ENCODE results near the gene ARAP3. TPM values are rescaled to one million over a fixed set of nuclear protein-coding genes. Genes with fewer than 3 reads are reported as not detected.

The ARAP3 gene
- total RNA-seq, 1 experiment from 2014 or later, result 19.8 TPM

DNA sequence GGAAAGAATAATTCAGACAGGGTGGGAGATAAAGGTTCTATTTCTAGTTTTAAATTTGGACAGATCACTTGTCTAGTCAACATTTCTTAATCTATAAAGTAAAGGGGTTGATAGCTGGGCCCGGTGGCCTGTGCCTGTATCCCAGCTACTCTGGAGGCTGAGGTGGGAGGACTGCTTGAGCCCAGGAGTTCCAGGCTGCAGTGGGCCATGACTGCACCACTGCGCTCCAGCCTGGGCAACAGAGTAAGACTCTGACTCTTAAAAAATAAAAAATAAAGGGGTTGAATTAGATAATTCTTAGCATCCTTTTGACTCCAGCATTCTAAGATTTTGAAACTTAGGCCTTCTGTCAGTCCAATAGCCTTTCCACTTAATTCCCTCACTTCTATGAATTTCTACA is 74.0 kb downstream of the ARAP3 start:
- Mint-ChIP-seq H3K27ac (ENCODE audit: low read depth, unreplicated experiment) (peak overlapping the region; percentile 53), H3K27me3 (ENCODE audit: insufficient read depth, unreplicated experiment) (no peaks in the 10 kb centered on the region), H3K9me3 (ENCODE audit: unreplicated experiment) (no peaks in the 10 kb centered on the region), H3K4me3 (ENCODE audit: unreplicated experiment) (no peak overlapping the region), H3K4me1 (ENCODE audit: insufficient read depth, unreplicated experiment) (peaks cover 53% of the 10 kb centered on the region), H3K36me3 (ENCODE audit: insufficient read depth, unreplicated experiment) (peaks cover 32% of the 10 kb centered on the region)
- no TSS peak for BruUV-seq (replicated peaks)
- POLR2A ChIA-PET, result interaction anchor here (0.5 to 14.7 kb wide), 5 partner anchors 8 to 50 kb away, joined by 3 to 385 read pairs (median 15); partner anchors contain the start of genes DIAPH1, HDAC3 and RELL2
- intact Hi-C loops (cut with micrococcal nuclease), result loop anchor here (10.0 kb wide), 1 partner anchor 633 kb away; no protein-coding TSS in a partner anchor
- CTCF ChIA-PET, result interaction anchor here (0.7 to 4.6 kb wide), 9 partner anchors 9 to 352 kb away, joined by 3 to 42 read pairs (median 6); partner anchors contain the start of gene DIAPH1
- TF ChIP-seq, protein P1, sequence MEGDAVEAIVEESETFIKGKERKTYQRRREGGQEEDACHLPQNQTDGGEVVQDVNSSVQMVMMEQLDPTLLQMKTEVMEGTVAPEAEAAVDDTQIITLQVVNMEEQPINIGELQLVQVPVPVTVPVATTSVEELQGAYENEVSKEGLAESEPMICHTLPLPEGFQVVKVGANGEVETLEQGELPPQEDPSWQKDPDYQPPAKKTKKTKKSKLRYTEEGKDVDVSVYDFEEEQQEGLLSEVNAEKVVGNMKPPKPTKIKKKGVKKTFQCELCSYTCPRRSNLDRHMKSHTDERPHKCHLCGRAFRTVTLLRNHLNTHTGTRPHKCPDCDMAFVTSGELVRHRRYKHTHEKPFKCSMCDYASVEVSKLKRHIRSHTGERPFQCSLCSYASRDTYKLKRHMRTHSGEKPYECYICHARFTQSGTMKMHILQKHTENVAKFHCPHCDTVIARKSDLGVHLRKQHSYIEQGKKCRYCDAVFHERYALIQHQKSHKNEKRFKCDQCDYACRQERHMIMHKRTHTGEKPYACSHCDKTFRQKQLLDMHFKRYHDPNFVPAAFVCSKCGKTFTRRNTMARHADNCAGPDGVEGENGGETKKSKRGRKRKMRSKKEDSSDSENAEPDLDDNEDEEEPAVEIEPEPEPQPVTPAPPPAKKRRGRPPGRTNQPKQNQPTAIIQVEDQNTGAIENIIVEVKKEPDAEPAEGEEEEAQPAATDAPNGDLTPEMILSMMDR (IDR thresholded peaks at IDR 0.05; ENCODE audit: unreplicated experiment), result no peak
- DNase-seq (ENCODE audit: unreplicated experiment), result no peak

DNA sequence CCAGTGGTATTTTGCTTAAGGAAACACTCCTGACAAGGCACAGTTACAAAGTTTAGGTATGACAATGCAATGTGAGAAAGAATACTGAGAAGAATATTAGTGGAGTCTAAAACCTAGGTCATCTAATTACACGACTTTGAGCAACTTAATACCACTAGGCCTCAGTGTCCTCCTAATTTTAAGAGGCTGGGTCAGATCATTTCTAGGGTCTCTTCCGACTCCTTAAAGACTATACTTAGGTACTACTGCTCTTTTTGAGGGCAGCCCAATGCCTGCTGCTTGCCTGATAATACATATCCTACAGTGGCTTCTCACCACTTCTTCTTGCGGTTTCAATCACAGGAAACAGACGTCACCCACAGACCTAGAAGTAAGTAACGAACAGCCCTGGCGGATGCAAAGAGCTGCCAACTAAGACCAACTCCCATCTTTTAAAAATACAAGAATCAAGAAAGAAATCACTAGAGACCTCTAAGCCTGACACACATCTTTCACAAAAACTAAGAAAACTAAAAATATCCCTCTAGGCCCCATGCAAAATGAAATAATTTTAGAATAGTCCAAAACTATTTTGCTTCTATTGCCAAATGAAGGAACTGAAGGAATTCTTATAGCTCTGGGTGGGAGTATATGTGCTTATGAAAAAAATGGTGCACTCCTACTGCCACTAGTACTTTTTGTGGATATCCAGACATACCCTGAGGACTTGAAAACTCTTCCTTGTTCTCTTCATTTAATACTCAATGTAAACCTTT is 76.3 kb downstream of the ARAP3 start:
- ChIA-PET POLR2A (interaction anchor here (1.0 to 14.7 kb wide), 6 partner anchors 9 to 31 kb away, joined by 3 to 385 read pairs (median 18); partner anchors contain the start of genes DIAPH1, HDAC3 and RELL2), CTCF (interaction anchor here (0.5 to 1.1 kb wide), 4 partner anchors 11 to 37 kb away, joined by 4 to 7 read pairs (median 6); no protein-coding TSS in a partner anchor)
- DNase-seq (ENCODE audit: unreplicated experiment), result peak; percentile 63
- no TSS peak for BruUV-seq (replicated peaks)
- H3K4me1 Mint-ChIP-seq (ENCODE audit: insufficient read depth, unreplicated experiment), result peaks cover 44% of the 10 kb centered on the region
- TF ChIP-seq, protein P1 (IDR thresholded peaks at IDR 0.05; ENCODE audit: unreplicated experiment), result no peak
- H3K9me3 Mint-ChIP-seq (ENCODE audit: unreplicated experiment), result no peaks in the 10 kb centered on the region
- H3K36me3 Mint-ChIP-seq (ENCODE audit: insufficient read depth, unreplicated experiment), result peaks cover 24% of the 10 kb centered on the region
- H3K4me3 Mint-ChIP-seq (ENCODE audit: unreplicated experiment), result peak overlapping the region; percentile 17
- intact Hi-C loops (cut with micrococcal nuclease), result loop anchor here (10.0 kb wide), 1 partner anchor 631 kb away; no protein-coding TSS in a partner anchor
- H3K27ac Mint-ChIP-seq (ENCODE audit: low read depth, unreplicated experiment), result peak overlapping the region; percentile 98
- no peaks in the 10 kb centered on the region for H3K27me3 Mint-ChIP-seq (ENCODE audit: insufficient read depth, unreplicated experiment)

DNA sequence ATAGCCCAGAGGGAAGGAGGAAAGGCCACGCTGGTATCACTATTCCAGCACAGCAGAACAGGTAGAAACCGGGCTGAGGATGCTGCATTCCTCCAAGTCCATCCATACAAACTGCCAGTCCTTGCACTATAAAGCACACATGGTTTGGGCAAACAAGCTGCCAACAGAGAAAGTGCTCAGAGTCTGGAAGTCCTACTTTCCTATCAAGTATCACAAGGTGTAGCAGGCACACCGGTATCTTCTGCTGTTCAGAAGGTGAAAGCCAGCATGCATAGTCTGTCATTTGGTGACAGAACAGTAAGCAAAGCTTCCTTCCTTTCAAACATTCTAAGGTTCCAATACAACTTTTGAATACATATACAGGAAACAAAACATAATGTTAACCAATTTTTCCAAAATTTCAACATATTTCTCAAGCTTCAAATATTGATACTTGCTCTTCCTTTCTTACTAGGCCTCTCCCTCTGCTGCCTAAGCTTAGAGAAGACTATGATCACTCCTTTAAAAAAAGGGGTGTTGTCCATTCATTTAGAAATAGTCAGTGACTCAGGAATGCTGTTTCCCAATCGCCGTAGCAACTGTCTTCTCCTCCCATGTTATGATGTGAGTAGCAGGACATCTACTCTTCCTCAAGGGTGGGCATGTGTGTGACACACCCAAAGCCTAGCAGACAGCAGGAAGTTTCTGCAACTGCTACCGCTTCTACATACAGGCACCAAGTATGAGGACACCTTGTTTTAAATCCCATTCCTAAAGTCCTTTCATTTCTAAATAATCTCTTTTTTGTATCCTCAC is 77.9 kb downstream of the ARAP3 start:
- Mint-ChIP-seq H3K4me3 (ENCODE audit: unreplicated experiment) (peak overlapping the region; percentile 63), H3K27me3 (ENCODE audit: insufficient read depth, unreplicated experiment) (no peaks in the 10 kb centered on the region), H3K27ac (ENCODE audit: low read depth, unreplicated experiment) (peak overlapping the region; percentile 98), H3K9me3 (ENCODE audit: unreplicated experiment) (no peaks in the 10 kb centered on the region), H3K36me3 (ENCODE audit: insufficient read depth, unreplicated experiment) (peaks cover 18% of the 10 kb centered on the region), H3K4me1 (ENCODE audit: insufficient read depth, unreplicated experiment) (peaks cover 38% of the 10 kb centered on the region)
- DNase-seq (ENCODE audit: unreplicated experiment), result peak; percentile 98
- BruUV-seq (replicated peaks), result TSS peak; percentile 80
- intact Hi-C loops (cut with micrococcal nuclease), result loop anchor here (1.0 to 10.0 kb wide), 2 partner anchors 15 to 629 kb away; no protein-coding TSS in a partner anchor
- TF ChIP-seq, protein P1 (IDR thresholded peaks at IDR 0.05; ENCODE audit: unreplicated experiment), result no peak
- ChIA-PET CTCF (interaction anchor here (0.6 to 9.1 kb wide), 9 partner anchors 11 to 207 kb away, joined by 3 to 165 read pairs (median 3); partner anchors contain the start of genes DIAPH1, PCDHGB5 and RELL2), POLR2A (interaction anchor here (0.6 to 14.7 kb wide), 11 partner anchors 11 to 387 kb away, joined by 3 to 385 read pairs (median 4); partner anchors contain the start of genes DIAPH1, HDAC3 and RELL2)

Other genes starting within 250 kb of the ARAP3 start
- gene PCDHGC3, start 206.3 kb downstream of the ARAP3 start, total RNA-seq (2022), result 17.3 and 31.7 TPM in 2 replicates
- 0.40 and 1.7 TPM in 2 replicates for gene PCDHGC4, start 197.2 kb downstream of the ARAP3 start, total RNA-seq (2022)
- gene PCDHGC5, start 193.1 kb downstream of the ARAP3 start, total RNA-seq (2022), result 0.61 and 0.69 TPM in 2 replicates
- gene DIAPH1, start 63.2 kb downstream of the ARAP3 start, total RNA-seq (2022), result 203 and 228 TPM in 2 replicates
- 83.5 and 85.6 TPM in 2 replicates for gene HDAC3, start 45.4 kb downstream of the ARAP3 start, total RNA-seq (2022)
- gene RELL2, start 45.2 kb downstream of the ARAP3 start, total RNA-seq (2022), result 12.5 and 13.3 TPM in 2 replicates
- gene FCHSD1, start 30.8 kb downstream of the ARAP3 start, total RNA-seq (2022), result 21.2 and 22.1 TPM in 2 replicates
- gene PCDH1, start 196.2 kb upstream of the ARAP3 start, total RNA-seq (2022), result 9.9 and 15.7 TPM in 2 replicates
- 88.1 and 91.3 TPM in 2 replicates for gene DELE1, start 241.6 kb upstream of the ARAP3 start, total RNA-seq (2022)

Data from MCF 10A (cell line).